Measurements from ENCODE around the gene TLR10. TPM values are rescaled to one million over a fixed set of nuclear protein-coding genes. Genes with fewer than 3 reads are reported as not detected.
"Not testable (repeated sequence)": the region's sequence is repeated elsewhere in the genome, so short reads cannot be mapped to it uniquely, and the experiment has no call there.

Gene TLR10
- polyA plus RNA-seq, 2 of the 4 experiments (the other 2 are of a cell fraction), result 0.14 TPM; not detected in 1

- DNase-seq (ENCODE audit: low read depth in 1 of 2, low spot score in 1 of 2), result no peak
- no peak overlapping the region for H3K27ac ChIP-seq
- TF ChIP-seq MAX (IDR thresholded peaks at IDR 0.05) (no peak), CHD4 (IDR thresholded peaks at IDR 0.05; ENCODE audit: borderline replicate concordance) (no peak), RFX5 (IDR thresholded peaks at IDR 0.05) (no peak), PBX3 (IDR thresholded peaks at IDR 0.05) (no peak), BHLHE40 (IDR thresholded peaks at IDR 0.05; ENCODE audit: low read depth, low read length) (no peak), RCOR1 (IDR thresholded peaks at IDR 0.05; ENCODE audit: low read depth, low read length) (no peak), HOXA7 (CRISPR knock-in tag; IDR thresholded peaks at IDR 0.05) (no peak), PHF8 (IDR thresholded peaks at IDR 0.05; ENCODE audit: borderline replicate concordance, low read depth) (no peak), RNF2 (IDR thresholded peaks at IDR 0.05; ENCODE audit: borderline replicate concordance, low read depth) (no peak), CBX8 (IDR thresholded peaks at IDR 0.05) (no peak), ESRRA (IDR thresholded peaks at IDR 0.05; ENCODE audit: borderline replicate concordance, low read length) (no peak), RARB (CRISPR knock-in tag; IDR thresholded peaks at IDR 0.05) (no peak), CBX2 (IDR thresholded peaks at IDR 0.05; ENCODE audit: borderline replicate concordance, low read depth) (no peak)
- ATAC-seq, result no peak
- ChIA-PET CTCF (interaction anchor here (1.0 to 1.9 kb wide), 2 partner anchors 21 to 35 kb away, joined by 3 to 11 read pairs; no protein-coding TSS in a partner anchor), POLR2A (no interaction called here)
- H3K9me3 ChIP-seq, result no peaks in the 10 kb centered on the region
- no peak overlapping the region for H3K4me2 ChIP-seq
- no peak for FAIRE-seq
- no peak overlapping the region for H3K4me3 ChIP-seq
- H3K4me1 ChIP-seq, result 0 out of 3 replicates have a peak, but pooled peaks cover 3% of the 10 kb centered on the region
- WGBS (ENCODE audit: missing lambda C conversion rate), result 76% methylated on average over 5 of the region's 5 CpGs
These were observed 3.0 kb downstream of the TLR10 start for GRCh38 chr4:38779790-38780189.

- ATAC-seq; H3K4me1 ChIP-seq; FAIRE-seq; H3K4me3 ChIP-seq; H3K4me2 ChIP-seq; DNase-seq (ENCODE audit: low read depth in 1 of 2, low spot score in 1 of 2); H3K9me3 ChIP-seq; H3K27ac ChIP-seq; POLR2A ChIA-PET: not testable (repeated sequence)
- CTCF ChIA-PET, result interaction anchor here (1.7 kb wide), 1 partner anchor 20 kb away, joined by 5 read pairs; no protein-coding TSS in a partner anchor
- 13% methylated on average over 1 of the region's 2 CpGs for WGBS (ENCODE audit: missing lambda C conversion rate)
These were observed 4.9 kb downstream of the TLR10 start for GRCh38 chr4:38777925-38778324.

GRCh38 chr4:38775326-38775725 is 7.5 kb downstream of the TLR10 start:
- Histone ChIP-seq H3K9me3 (no peaks in the 10 kb centered on the region), H3K27ac (no peak overlapping the region), H3K4me2 (no peak overlapping the region), H3K4me1 (0 out of 3 replicates have a peak, but pooled peaks cover 3% of the 10 kb centered on the region), H3K4me3 (no peak overlapping the region)
- FAIRE-seq (no peak), DNase-seq (ENCODE audit: low read depth in 1 of 2, low spot score in 1 of 2) (no peak), ATAC-seq (no peak)
- WGBS (ENCODE audit: missing lambda C conversion rate), result 67% methylated on average over 2 of the region's 2 CpGs
- POLR2A ChIA-PET, result no interaction called here
- CTCF ChIA-PET, result interaction anchor here (1.3 to 1.4 kb wide), 2 partner anchors 16 to 360 kb away, joined by 3 to 5 read pairs; no protein-coding TSS in a partner anchor
- TF ChIP-seq CBX8 (IDR thresholded peaks at IDR 0.05) (no peak), SREBF2 (IDR thresholded peaks at IDR 0.05) (no peak), EHMT2 (IDR thresholded peaks at IDR 0.05; ENCODE audit: low read depth) (no peak), HEYL (CRISPR knock-in tag; IDR thresholded peaks at IDR 0.05) (no peak), HDAC2 (IDR thresholded peaks at IDR 0.05) (no peak), ZSCAN20 (CRISPR knock-in tag; IDR thresholded peaks at IDR 0.05) (no peak), CTCF (IDR thresholded peaks at IDR 0.05) (no peak), FOXS1 (CRISPR knock-in tag; IDR thresholded peaks at IDR 0.05) (no peak), RAD21 (conservative IDR thresholded peaks at IDR 0.05 in 1 of 2, IDR thresholded peaks at IDR 0.05 in 1 of 2) (no peak), CHD4 (IDR thresholded peaks at IDR 0.05; ENCODE audit: borderline replicate concordance) (no peak), TFCP2L1 (CRISPR knock-in tag; IDR thresholded peaks at IDR 0.05) (no peak), ESRRA (IDR thresholded peaks at IDR 0.05; ENCODE audit: borderline replicate concordance, low read length) (no peak), NR3C1 (IDR thresholded peaks at IDR 0.05) (no peak), TP53 (CRISPR knock-in tag; IDR thresholded peaks at IDR 0.05) (no peak)

All from A549 (cell line).